GM19035 (cell line): ENCODE results near the gene SNX2.
A peak's percentile ranks its signal among the peaks of the same experiment; 100 is the strongest.

Experiments used
- ATAC-seq: cut with Tn5 transposase; IDR thresholded peaks from one replicate; pipeline ENCODE4 v1.9.1; 2021; ENCODE audit not compliant: unreplicated experiment

SNX2 gene

DNA sequence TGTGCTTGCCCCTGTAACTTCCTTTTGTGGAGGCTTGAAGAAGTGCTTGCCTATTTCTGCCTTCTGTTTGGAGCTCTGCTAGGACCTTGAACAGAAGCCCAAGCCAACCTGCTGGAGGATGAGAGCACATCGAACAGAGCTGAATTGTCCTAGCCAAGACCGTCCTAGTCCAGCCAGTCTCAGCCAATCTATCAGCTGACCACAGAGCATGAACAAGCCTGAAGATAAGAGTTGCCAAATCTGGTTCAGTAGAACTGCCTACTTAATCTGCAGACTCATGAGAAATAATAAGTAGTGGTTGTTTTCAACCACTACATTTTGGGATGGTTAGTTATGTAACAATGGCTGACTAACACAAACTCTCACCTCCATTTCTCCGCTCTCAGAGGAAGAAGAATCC is 4.4 kb upstream of the SNX2 start:
- no peak for ATAC-seq

DNA sequence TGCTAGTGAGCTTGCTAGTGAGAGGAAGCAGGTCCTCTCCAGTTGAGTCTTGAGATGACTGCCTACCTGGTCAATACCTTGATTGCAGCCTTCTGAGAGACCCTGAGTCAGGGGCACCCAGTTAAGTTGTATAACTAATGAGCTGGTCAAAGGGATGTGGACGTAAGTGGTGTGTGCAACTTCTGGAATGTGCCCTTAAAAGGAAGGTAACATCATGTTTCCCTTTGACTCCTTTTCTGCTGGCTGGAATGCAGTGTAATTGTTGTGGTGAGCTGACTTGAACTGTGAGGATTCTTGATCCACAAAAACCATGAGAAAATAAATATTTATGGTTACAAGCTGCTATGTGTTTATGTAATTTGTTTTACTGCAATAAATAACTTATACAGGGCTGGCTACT is 2.4 kb upstream of the SNX2 start:
- ATAC-seq = no peak

DNA sequence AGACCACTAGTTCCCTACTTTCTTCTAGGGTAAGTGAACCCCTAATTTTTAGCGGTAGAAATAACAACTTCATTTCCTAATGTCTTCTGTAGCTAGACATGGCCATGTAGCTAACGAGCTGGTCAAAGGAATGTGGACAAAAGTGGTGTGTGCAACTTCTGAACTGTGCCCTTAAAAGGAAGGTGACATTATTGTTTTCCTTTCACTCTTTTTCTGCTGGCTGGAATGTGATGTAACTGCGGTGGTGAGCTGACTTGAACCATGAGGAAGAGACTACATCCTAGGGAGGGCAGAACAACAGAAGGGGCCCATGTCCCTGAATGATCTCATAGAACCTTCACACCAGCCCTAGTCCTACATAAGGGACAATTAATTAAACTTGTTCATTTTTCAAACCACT is 1.3 kb upstream of the SNX2 start:
- no peak for ATAC-seq

DNA sequence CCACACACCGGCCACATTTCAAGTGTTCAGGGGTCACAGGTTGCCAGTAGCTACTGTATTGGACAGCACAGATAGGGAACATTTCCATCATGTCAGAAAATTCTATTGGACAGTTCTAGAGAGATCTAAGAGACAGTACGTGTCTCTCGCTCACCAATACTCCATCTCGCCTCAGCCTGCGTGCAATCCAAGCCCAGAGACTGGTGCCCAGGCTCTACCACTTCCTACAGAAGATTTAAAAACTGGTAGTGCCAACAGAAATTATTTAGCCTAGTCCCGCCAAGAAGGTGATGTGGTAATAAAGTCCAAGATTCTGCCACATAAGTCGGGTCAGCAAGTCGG is 390 bp upstream of the SNX2 start:
- peak; percentile 31 for ATAC-seq

DNA sequence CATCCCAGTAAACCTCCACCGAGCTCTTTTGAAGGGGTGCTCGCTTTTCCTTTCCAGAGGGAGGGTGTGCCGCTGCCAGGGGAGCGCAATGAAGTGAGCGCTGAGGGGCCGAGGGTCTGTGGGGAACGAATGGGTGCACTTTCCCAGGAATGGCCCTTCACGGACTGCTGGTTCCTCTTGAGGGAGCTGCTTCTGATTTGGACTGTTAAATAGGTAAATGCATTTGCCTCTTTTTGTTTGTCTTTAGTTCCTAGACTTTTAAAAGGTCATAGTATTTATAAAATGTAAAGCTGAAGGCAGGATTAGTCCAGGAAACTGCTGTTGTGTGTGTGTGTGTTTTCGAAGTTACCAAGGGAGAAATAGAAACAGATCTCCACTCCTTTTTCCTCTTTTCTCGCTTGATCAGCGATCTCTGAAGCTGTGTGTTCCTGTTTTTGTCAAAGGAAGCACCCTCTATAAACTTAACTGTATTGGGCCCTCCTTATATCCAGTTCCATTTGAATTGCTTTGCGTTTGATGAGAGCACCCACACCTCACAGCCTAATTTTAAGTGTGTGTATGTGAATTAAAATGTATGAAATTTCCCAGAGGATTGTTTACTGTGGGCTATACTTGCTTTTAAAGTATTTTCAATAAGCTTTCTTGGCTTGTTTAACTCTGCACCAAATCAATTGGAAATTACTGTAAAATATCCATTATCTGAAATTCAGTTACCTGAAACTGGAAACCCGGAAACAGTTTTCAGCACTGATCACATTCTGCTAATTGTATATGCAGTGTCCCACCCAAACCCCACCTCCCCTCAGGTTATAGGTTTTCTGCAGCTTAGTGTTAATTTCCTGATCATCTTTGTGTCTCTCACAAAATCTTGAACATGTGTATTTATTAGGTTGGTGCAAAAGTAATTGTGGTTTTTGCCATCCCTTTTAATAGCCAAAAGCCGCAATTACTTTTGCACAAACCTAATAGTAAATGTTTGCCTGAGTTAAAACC is 966 bp downstream of the SNX2 start:
- ATAC-seq = no peak

DNA sequence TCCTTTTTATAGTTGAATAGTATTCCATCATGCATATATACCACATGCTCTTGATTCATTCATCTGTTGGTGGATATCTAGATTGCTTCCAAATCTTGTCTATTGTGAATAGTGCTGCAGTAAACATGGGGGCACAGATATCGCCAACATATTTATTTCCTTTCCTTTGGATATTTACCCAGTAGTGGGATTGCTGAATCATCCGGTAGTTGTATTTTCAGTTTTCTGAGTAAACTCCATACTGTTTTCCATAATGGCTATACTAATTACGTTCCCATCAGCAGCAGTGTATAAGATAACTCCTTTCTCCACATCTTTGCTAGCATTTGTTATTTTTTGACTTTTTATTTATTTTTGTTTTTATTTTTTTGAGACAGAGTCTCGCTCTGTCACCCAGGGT is 3.3 kb downstream of the SNX2 start:
- no peak for ATAC-seq

DNA sequence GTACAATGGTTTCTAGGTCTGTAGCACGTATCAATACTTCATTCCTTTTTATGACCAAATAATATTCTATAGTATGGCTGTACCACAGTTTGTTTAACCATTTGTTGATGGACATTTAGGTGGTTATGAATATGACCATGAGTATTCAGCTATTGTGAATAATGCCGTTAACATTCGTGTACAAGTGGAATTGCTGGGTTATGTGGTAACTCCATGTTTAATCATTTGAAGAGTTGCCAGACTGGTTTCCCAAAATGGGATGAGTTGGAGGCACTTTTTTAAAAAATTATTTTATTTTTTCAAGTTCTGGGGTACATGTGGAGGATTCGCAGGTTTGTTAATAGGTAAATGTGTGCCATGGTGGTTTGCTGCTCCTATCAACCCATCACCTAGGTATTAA is 4.6 kb downstream of the SNX2 start:
- ATAC-seq = no peak

DNA sequence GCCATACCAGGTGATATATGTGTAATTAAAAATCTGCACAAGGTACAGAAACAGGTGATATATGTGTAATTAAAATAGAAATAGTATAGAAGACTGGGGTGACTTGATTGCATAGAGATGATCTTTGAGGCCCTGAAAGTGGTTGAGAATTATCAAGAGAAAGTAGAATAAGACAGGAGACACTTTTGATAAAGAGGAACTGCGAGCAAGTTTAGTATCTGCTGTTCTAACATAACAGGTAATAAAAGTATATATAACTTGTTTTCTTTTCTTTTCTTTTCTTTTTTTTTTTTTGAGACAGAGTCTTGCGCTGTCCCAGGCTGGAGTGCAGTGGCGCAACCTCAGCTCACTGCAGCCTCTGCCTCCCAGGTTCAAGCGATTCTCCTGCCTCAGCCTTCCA is 5.4 kb downstream of the SNX2 start:
- ATAC-seq = no peak

DNA sequence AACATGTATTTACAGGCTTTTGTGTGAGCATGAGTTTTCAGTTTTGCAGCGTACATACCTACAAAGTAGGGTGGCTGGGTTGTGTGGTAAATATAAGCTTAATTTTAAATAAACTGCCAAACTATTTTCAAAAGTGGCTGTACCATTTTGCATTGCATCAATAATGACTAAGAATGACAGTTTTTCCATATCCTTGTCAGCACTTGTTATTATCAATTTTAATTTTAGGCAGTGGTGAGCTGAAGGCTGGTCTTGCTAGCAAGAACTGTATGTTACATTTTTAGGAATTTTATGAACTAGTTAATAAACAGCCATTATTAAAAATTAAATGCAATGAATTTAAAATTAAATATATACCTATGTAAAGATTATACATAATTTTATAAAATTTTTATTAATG is 6.6 kb downstream of the SNX2 start:
- no peak for ATAC-seq

DNA sequence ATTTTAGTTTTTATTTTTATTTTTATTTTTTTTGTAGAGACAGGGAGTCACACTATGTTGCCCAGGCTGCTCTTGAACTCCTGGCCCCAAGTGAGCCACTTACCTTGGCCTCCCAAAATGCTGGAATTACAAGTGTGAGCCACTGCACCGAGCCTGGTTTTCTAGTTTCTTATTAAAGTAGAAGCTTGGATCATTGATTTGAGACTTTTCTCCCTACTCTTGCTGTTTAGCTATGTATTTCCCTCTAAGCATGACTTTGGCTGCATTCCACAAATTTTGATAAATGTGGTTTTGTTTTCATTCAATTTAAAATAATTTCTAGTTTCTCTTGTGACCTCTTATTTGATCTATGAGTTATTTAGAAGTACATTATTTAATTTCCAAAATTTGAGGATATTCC is 10.4 kb downstream of the SNX2 start:
- ATAC-seq = no peak

DNA sequence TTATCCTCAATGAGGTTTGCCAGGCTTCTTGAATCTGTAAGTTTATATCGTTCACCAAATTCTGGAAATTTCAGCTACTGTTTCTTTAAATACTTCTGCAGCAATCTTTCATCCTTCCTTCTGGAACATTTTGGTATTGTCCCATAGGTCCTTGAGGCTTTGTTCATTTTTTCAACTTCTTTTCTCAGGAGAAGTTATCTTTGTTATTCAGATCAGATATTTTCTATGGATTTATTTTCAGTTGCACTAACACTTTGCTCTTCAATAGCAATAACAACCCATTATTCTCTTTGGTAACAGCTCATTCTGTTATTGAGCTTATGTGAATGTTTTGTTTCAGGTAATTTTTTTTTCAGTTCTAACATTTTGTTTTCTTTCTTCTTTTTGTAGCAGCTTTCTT is 13.5 kb downstream of the SNX2 start:
- no peak for ATAC-seq

DNA sequence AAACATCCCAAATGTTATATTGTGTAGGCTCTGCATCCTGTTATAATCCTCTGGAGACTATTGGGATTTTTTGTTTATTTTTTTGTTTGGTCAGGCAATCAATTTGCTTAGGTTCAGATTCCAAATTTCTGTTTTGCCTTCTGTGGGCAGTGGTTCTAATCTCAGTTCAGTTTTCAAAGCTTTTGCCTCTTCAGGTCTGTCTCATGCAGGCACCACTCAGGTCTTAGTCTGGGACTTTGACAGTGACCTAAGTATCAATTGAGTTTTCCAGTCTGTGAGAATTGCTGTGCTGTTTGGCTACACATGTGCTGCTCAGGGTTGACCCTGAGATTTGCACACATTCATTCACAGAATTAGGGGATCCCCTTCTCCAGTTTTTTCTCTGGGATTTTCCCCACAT is 14.1 kb downstream of the SNX2 start:
- ATAC-seq = no peak

DNA sequence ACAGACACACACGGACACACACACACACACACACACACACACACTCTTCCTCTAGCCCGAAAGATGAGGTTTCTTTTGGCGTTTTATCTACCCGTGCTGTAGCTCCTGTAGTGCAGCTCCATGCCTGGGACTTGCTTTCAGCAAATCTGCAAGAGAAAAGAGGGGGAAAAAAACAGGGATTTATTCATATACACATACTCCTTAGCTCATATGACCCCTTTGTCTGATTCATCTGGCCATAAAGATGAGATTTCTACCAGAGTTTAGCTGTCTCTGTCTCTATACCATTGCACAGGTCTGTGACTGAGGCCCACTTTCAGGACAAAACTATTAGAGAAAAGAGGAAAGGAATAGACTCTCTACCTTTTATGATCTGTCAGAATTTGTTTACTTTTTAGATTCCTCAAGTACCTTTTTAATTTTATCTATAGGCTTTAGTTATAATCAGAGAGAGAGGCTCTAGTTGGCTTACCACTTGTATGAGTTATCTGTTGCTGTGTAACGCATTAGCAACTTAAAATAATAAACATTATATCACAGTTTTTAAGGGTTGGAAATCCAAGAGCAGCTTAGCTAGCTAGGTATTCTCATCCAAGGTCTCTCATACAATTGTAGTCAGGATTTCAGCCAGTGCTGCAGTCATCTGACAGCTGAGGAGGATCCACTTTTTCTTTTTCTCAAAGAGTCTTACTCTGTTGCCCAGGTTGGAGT is 14.7 kb downstream of the SNX2 start:
- ATAC-seq = no peak

DNA sequence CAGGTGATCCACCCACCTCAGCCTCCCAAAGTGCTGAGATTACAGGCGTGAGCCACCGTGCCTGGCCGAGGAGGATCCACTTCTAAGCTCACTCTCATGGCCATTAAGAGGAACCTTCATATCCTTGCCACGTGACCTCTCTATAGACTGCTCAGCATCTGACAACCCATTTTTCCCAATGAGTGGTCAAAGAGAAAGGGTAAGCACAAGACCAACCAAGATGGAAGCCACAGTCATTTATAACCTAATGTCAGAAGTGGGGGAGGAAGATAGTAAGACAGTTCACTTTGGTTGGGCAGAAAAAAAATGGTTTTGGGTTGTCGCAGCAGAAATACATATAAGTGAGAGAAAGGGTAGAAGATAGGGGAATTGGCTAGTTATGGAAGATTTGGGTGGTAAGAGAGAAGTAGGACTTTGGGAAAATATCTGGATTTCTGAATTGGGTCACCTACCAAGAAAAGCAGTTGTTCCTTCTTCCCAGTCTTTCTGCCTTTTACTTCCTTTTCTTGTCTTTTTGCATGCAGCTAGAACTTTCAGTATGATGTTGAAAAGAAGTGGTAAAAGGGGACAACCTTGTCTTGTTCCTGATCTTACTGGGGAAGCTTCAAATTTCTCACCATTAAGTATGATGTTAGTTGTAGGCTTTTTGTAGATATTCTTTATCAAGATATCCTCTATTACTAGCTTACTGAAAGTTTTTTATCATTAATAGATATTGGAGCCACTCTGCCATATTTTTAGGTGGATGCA is 15.6 kb downstream of the SNX2 start:
- no peak for ATAC-seq

DNA sequence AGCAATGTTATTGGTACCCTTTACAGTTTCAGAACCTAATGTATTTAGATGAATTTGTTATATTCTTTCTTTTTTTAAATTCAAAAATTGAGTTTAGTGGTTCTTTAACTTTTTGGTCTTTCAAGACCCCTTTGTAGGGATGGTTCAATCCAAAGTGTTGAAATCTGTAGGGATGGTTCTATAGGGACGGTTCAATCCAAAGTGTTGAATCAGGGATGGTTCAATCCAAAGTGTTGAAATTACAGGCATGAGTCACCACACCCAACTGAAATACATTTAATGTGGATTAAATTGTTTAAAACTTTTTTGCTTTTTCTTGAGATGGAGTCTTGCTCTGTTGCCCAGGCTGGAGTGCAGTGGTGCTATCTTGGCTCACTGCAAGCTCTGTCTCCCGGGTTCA is 30.6 kb downstream of the SNX2 start:
- no peak for ATAC-seq

DNA sequence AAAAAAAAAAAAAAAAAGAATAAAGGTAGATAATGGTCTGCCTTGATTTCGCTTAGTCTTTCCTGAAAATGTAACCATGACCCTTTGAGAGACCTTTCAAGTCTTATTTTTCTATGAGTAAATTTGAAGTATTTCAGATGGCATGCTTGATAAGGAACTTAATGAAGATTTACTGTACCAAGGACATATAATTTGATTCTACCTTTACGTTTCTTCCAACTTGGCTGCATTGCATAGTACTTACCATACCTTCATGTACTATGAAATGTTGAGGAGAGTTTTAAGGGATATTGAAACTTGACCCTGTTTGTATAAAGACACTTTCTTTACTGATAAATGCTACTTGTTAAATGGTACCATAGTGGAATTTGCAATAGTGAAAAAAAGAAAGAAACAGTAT is 35.5 kb downstream of the SNX2 start:
- no peak for ATAC-seq

DNA sequence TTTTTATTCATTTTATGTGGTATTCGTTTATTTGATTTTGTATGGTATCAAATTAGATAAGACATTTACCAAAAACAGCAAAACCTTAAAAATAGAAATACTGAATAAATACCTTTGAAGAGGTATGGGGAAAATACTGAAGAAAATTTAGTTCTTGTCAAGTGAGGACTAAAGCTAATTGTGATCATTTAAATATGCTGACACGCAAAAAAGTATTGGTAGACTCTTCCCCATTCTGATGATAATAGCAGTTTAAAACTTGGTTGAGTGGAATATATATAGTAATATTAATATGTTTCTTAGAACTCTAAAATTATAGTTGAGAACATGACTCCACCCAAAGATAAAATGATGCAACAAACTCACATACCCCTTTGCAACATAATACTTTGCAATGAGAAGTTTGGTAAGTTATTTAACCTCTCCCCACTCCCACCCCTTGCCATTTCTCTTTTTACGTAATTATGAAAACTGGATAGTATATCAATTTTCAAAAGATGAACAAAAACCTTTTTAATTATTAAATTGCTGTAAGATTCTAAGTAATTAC is 40.4 kb downstream of the SNX2 start:
- ATAC-seq = no peak

DNA sequence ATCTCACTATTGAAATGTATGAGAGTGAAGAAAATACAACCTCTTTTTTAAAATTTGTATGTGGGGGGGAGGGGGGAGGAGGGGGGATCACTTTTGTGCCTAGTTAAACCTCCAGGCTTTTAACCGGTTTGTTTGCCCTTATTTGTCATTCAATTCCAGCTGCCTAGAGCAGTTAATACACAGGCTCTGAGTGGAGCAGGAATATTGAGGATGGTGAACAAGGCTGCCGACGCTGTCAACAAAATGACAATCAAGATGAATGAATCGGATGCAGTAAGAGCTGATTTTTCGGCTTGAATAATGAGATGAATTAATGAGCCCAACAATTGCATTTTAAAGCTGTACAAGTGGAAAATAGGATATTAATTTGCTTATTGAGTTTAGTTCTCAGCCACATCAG is 41.9 kb downstream of the SNX2 start:
- ATAC-seq = no peak

DNA sequence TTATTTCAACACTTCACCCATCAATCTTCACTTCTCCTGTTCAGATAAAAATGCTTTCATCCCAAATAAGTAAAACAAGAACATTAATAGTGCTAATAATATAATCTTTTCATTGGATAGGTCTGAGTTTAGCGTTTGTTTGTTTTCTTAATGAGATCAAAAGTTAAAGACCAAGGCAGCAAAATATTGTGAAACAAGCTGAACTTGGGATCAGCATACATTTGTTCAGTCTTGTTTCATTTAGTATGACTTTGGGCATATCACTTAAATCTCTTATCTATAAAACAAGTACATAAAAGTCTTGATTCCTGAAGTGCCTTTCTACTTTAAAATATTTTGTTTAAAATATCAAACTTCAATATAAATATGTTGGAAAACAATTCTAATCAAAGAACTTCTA is 57.1 kb downstream of the SNX2 start:
- ATAC-seq = no peak

DNA sequence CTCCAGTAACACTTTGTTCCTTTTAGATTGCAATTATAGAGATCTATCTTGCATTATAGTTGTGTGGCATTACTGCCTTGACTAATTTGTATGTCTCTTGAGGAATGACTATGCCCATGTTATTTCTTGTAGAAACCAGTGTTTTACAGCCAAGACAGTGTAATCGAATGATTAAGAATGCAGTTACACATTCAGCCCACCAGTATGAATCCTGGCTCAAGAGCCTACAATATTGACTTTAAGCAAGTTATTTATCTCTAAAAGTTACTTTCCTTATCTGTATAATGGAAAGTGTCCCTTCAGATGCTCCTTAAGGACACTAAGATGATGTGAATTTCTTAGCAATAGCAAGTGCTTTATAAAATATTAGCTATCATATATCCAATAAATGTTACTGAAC is 60.8 kb downstream of the SNX2 start:
- no peak for ATAC-seq

DNA sequence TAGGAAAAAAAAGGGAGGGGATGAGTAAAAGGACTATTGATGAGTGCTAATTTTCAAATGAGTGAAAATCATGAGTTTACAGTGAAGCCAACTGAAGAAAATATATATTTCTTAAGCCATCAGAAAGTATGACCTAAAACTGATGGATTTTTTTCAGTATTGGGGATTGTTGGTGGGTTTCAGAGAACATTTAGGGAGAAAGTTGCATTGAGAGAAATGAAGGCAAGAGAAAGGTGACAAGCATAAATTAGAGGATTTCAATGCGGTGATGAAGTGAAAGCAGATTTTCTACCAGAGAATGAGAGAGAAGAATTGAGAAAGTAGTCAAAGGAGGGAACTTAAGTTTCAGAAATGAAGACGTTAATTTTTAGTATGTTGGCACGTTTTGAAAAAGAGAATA is 62.1 kb downstream of the SNX2 start:
- ATAC-seq = no peak

DNA sequence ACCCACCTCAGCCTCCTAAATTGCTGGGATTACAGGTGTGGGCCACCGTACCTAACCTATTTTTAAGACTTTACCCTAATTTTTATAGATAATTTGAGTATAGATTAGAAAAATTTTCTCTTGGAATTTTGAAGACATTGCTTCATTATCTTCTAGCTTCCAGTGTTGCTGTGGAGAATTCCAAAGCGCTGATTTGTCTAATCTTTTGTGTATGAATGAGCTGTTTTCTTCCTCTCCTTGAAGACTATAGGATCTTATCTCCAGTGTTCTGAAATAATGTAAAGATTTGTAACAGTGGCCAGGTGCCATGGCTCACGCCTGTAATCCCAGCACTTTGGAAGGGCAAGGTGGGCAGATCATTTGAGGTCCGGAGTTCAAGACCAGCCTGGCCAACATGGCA is 64.9 kb downstream of the SNX2 start:
- no peak for ATAC-seq
